K562 (cell line): ENCODE measurements around the gene CORIN. TPM values are rescaled to one million over a fixed set of nuclear protein-coding genes. Genes with fewer than 3 reads are reported as not detected.

ENCODE experiments used
- ATAC-seq: fragments of 200-7000 bp; cut with Tn5 transposase; 3 replicates; pipeline ENCODE4 v1.9.1; 2020; ENCODE audit warnings: moderate library complexity
- BruUV-seq: library from RNA; stranded (reverse); fragments of 400-500 nt; replicated peaks from 2 replicates; lab custom pipeline; 2021; lab: Mats Ljungman, UMichigan
- CTCF ChIA-PET: fragments of 300-600 bp; formaldehyde crosslinking; extraction: SDS; loops from one replicate; lab custom pipeline; 2021; ENCODE audit warnings: low intra/inter-chr PET ratio; lab: Yijun Ruan, JAX
- POLR2A ChIA-PET: fragments of 300-600, 350-650 bp; sonication (Branson Sonifier 250); formaldehyde crosslinking; extraction: SDS; loops from one replicate; lab custom pipeline; 2021; ENCODE audit warnings: antibody characterized with exemption, inconsistent platforms; lab: Yijun Ruan, JAX
- DNase-seq, 4 experiments: peaks; one replicate each; pipeline versions ENCODE4 v3.0.0 to v3.0.0-alpha.2; 2011 to 2018; ENCODE audit warnings: low spot score in 3 of 4, mixed read lengths in 3 of 4; ENCODE audit errors: extremely low read depth in 1 of 4
- FAIRE-seq: peaks from 2 replicates; lab custom pipeline; 2011; peaks lifted over from hg19 to GRCh38; lab: Jason Lieb, UNC
- H2AFZ ChIP-seq: 2 replicates; pipeline ENCODE4 v1.6.0; 2011; ENCODE audit warnings: low read depth, low read length, control low read depth, inconsistent platforms
- H3K27ac ChIP-seq: fragments of 200-600 bp; 3 replicates; pipeline ENCODE4 v1.8.0; 2011; ENCODE audit warnings: low read depth, mild to moderate bottlenecking, control low read depth, inconsistent platforms, low read length, moderate library complexity, mixed read lengths; ENCODE audit errors: extremely low read depth
- H3K27me3 ChIP-seq, 2 experiments: fragments of 300-600 bp in 1 of 2; 2 replicates in 1 of 2; 3 replicates in 1 of 2; pipeline versions ENCODE4 v1.6.0 to v1.8.0; 2011; ENCODE audit warnings: inconsistent platforms in 2 of 2, low read length in 2 of 2, mild to moderate bottlenecking in 1 of 2, mixed read lengths in 1 of 2, moderate library complexity in 1 of 2; ENCODE audit not compliant: control insufficient read depth in 2 of 2, insufficient read depth in 2 of 2
- H3K36me3 ChIP-seq: fragments of 300-600 bp; 3 replicates; pipeline ENCODE4 v1.8.0; 2011; ENCODE audit warnings: mild to moderate bottlenecking, low read length, inconsistent platforms; ENCODE audit not compliant: control insufficient read depth, insufficient read depth
- H3K4me1 ChIP-seq, 2 experiments: fragments of 200-600 bp in 1 of 2; replicated peaks in 1 of 2; 2 replicates in 1 of 2; 3 replicates in 1 of 2; pipeline versions ENCODE4 v1.5.1 to v1.8.0; 2011; ENCODE audit warnings: inconsistent platforms in 2 of 2, low read length in 2 of 2, mild to moderate bottlenecking in 1 of 2, mixed read lengths in 1 of 2, moderate library complexity in 1 of 2; ENCODE audit not compliant: control insufficient read depth in 2 of 2, insufficient read depth in 2 of 2
- H3K4me2 ChIP-seq: 2 replicates; pipeline ENCODE4 v1.6.1; 2011; ENCODE audit warnings: low read length, control low read depth, inconsistent platforms, mixed read lengths; ENCODE audit not compliant: insufficient read depth
- H3K4me3 ChIP-seq: fragments of 200-600 bp; sonication (generic), shearing (Covaris generic); 2 replicates; pipeline ENCODE4 v1.5.1; 2016; ENCODE audit warnings: control low read depth, inconsistent platforms
- H3K79me2 ChIP-seq: fragments of 200-600 bp; 3 replicates; pipeline ENCODE4 v1.8.0; 2011; ENCODE audit warnings: low read length, inconsistent platforms; ENCODE audit not compliant: control insufficient read depth, insufficient read depth
- H3K9ac ChIP-seq, 2 experiments: 2 replicates each; pipeline versions ENCODE4 v1.6.0 to v1.6.1; 2011; ENCODE audit warnings: low read depth in 2 of 2, low read length in 2 of 2, control low read depth in 1 of 2, inconsistent platforms in 1 of 2, mild to moderate bottlenecking in 1 of 2, mixed read lengths in 1 of 2; ENCODE audit not compliant: insufficient read depth in 1 of 2
- H3K9me1 ChIP-seq: one replicate; pipeline ENCODE4 v1.6.0; 2011; ENCODE audit warnings: inconsistent platforms, mild to moderate bottlenecking, low read length, moderate library complexity; ENCODE audit not compliant: control insufficient read depth, insufficient read depth
- H3K9me3 ChIP-seq: replicated peaks from 2 replicates; pipeline ENCODE4 v1.5.1; 2011; ENCODE audit warnings: low read depth, low read length, inconsistent platforms; ENCODE audit not compliant: control insufficient read depth, insufficient read depth
- H4K20me1 ChIP-seq: replicated peaks from 2 replicates; pipeline ENCODE4 v1.6.1; 2011; ENCODE audit warnings: low read length, inconsistent platforms, mixed read lengths; ENCODE audit not compliant: control insufficient read depth, insufficient read depth
- COPS2 ChIP-seq: fragments of 450-650 bp; conservative IDR thresholded peaks from 2 replicates; pipeline ENCODE4 v1.6.1; 2016; ENCODE audit warnings: mild to moderate bottlenecking, moderate library complexity
- NELFE ChIP-seq: IDR thresholded peaks from 2 replicates; pipeline ENCODE4 v1.6.1; 2011; ENCODE audit warnings: mild to moderate bottlenecking; ENCODE audit not compliant: insufficient read depth, insufficient read length
- PRPF4 ChIP-seq: fragments of 200-400 bp; formaldehyde crosslinking; IDR thresholded peaks from one replicate; pipeline ENCODE4 v1.6.1; 2017; ENCODE audit warnings: low read length, low read depth, mild to moderate bottlenecking; ENCODE audit not compliant: insufficient read depth, poor library complexity, severe bottlenecking
- SMARCA4 ChIP-seq: fragments of 450-650 bp; IDR thresholded peaks from 2 replicates; pipeline ENCODE4 v1.6.1; 2016
- SNRNP70 ChIP-seq: fragments of 200-400 bp; formaldehyde crosslinking; optimal IDR thresholded peaks from 2 replicates; pipeline ENCODE3; 2017; ENCODE audit warnings: low read depth, low read length
- ZFP36 ChIP-seq: fragments of 150-350 bp; IDR thresholded peaks from 2 replicates; pipeline ENCODE4 v1.6.1; 2018; ENCODE audit warnings: low read length, low read depth; ENCODE audit not compliant: partially characterized antibody
- ZNF174 ChIP-seq: fragments of 250-450 bp; sonication (Bioruptor Pico); IDR thresholded peaks from 2 replicates; pipeline ENCODE4 v1.4.0; 2020; ENCODE audit warnings: mild to moderate bottlenecking
- ZNF217 ChIP-seq: sonication (generic); formaldehyde crosslinking; IDR thresholded peaks from 2 replicates; pipeline ENCODE4 v1.8.0; 2022; ENCODE audit warnings: mild to moderate bottlenecking, missing genetic modification reagents
- ZNF644 ChIP-seq: fragments of 200-800 bp; sonication (Bioruptor generic); IDR thresholded peaks from 2 replicates; pipeline ENCODE4 v1.6.1; 2016; ENCODE audit warnings: low read depth, missing genetic modification characterization, missing compliant biosample characterization
- ZNF785 ChIP-seq: fragments of 250-450 bp; sonication (Bioruptor Pico); IDR thresholded peaks from 2 replicates; pipeline ENCODE4 v1.4.0; 2020; ENCODE audit warnings: mild to moderate bottlenecking
- WGBS: fragments of 100-300 bp; shearing (Covaris generic); methylation state at CpG from one replicate; pipeline ENCODE4 v1.1.6; 2016; ENCODE audit warnings: low coverage, mixed read lengths; ENCODE audit not compliant: insufficient coverage; ENCODE audit errors: missing lambda C conversion rate; 5-methylcytosine and 5-hydroxymethylcytosine counted together
- in situ Hi-C: fragments of 300-500 bp; cut with MboI; formaldehyde crosslinking; loops from 4 replicates; pipeline ENCODE4 v1.15.0; 2018; ENCODE audit warnings: inconsistent platforms, mixed read lengths
- intact Hi-C: fragments of 100-400 bp; cut with micrococcal nuclease; formaldehyde crosslinking; loops from 2 replicates; pipeline ENCODE4 v1.14.2; 2022
- polyA plus RNA-seq, 8 experiments: library from polyadenylated mRNA; depleted of rRNA in 4 of 8; stranded (reverse) in 5 of 8; unstranded in 3 of 8; fragments of >200 nt; fragmentation: Nextera tagmentation in 2 of 8; fragmentation: Illumina TruSeq in 1 of 8; extraction: Ambion mirVana in 2 of 8; extraction: Trizol in 1 of 8; gene quantifications; 2 replicates each; pipeline versions ENCODE4 v1.2.1 to v1.2.3, GENCODE V29; 2011 to 2014; ENCODE audit warnings: inconsistent platforms in 1 of 8, missing spikeins in 1 of 8
- total RNA-seq, 7 experiments: library from RNA; depleted of rRNA in 6 of 7; stranded (reverse); fragments of >200 nt in 6 of 7; fragmentation: Illumina TruSeq in 2 of 7; extraction: Trizol in 2 of 7; gene quantifications; 2 replicates each; pipeline versions ENCODE4 v1.2.1 to v1.2.3, GENCODE V29; 2011 to 2021; ENCODE audit warnings: low replicate concordance in 1 of 7

CORIN gene
- total and polyA plus RNA-seq, 9 of the 15 experiments (the other 6 are each of a cell fraction or from before 2014, with no cell fraction given): 0.04 to 0.31 (median 0.08) TPM; not detected in 4

- CTCF ChIA-PET: interaction anchor here (0.7 kb wide), 1 partner anchor 334 kb away, joined by 3 read pairs; no protein-coding TSS in a partner anchor
- H3K4me2 ChIP-seq: no peak overlapping the region
- POLR2A ChIA-PET: no interaction called here
- no peaks in the 10 kb centered on the region for H3K27me3 ChIP-seq
- FAIRE-seq (no peak), DNase-seq (no peak), ATAC-seq (no peak)
- no TSS peak for BruUV-seq
- WGBS: 3% methylated on average over 8 of the region's 8 CpGs
- H3K4me1 ChIP-seq: no peaks in the 10 kb centered on the region
- H3K36me3 ChIP-seq: no peaks in the 10 kb centered on the region
- no peak for TF ChIP-seq COPS2
- no peak for TF ChIP-seq SNRNP70
- TF ChIP-seq ZNF785 (CRISPR knock-in tag): no peak
- TF ChIP-seq ZNF644 (tag): no peak
- no peak for TF ChIP-seq ZNF174
- TF ChIP-seq SMARCA4: no peak
- no peak for TF ChIP-seq PRPF4
- TF ChIP-seq ZFP36: no peak
- TF ChIP-seq NELFE: no peak
- TF ChIP-seq ZNF217: no peak
- no peak overlapping the region for H2AFZ ChIP-seq
- H3K9me1 ChIP-seq: no peaks in the 10 kb centered on the region
- H3K79me2 ChIP-seq: no peaks in the 10 kb centered on the region
- intact Hi-C loops: no loop called here
- in situ Hi-C loops: no loop called here
- no peak overlapping the region for H3K9ac ChIP-seq
- H3K9me3 ChIP-seq: no peaks in the 10 kb centered on the region
- H3K4me3 ChIP-seq: no peak overlapping the region
- no peak overlapping the region for H3K27ac ChIP-seq
- no peaks in the 10 kb centered on the region for H4K20me1 ChIP-seq
Observed at GRCh38 chr4:47664051-47664826, 173.6 kb downstream of the CORIN start.
